H9 (cell line): ENCODE results near the gene ADAMTS2. TPM values are rescaled to one million over a fixed set of nuclear protein-coding genes. Genes with fewer than 3 reads are reported as not detected.

Source experiments
- DNase-seq: peaks from one replicate; pipeline ENCODE4 v3.0.0-alpha.2; 2017
- H2AFZ ChIP-seq: one replicate; pipeline ENCODE4 v1.6.1; 2013; ENCODE audit warnings: mild to moderate bottlenecking, low read length, control low read depth, moderate library complexity
- H2AK5ac ChIP-seq: 2 replicates; pipeline ENCODE4 v1.6.1; 2013; ENCODE audit warnings: low read length, control low read depth, mixed read lengths; ENCODE audit not compliant: insufficient read length
- H2BK120ac ChIP-seq: one replicate; pipeline ENCODE4 v1.6.1; 2013; ENCODE audit warnings: low read depth, mild to moderate bottlenecking, low read length, control low read depth, inconsistent platforms; ENCODE audit not compliant: poor library complexity, severe bottlenecking
- H2BK12ac ChIP-seq: 2 replicates; pipeline ENCODE4 v1.6.1; 2013; ENCODE audit warnings: low read length, control low read depth, mixed read lengths, low read depth; ENCODE audit not compliant: insufficient read length
- H2BK15ac ChIP-seq: 2 replicates; pipeline ENCODE4 v1.6.1; 2013; ENCODE audit warnings: low read depth, low read length, control low read depth
- H2BK20ac ChIP-seq: one replicate; pipeline ENCODE4 v1.6.1; 2013; ENCODE audit warnings: low read depth, mild to moderate bottlenecking, low read length, control low read depth, inconsistent platforms; ENCODE audit not compliant: poor library complexity, severe bottlenecking
- H2BK5ac ChIP-seq: 2 replicates; pipeline ENCODE4 v1.6.1; 2013; ENCODE audit warnings: low read length, control low read depth, mixed read lengths; ENCODE audit not compliant: insufficient read length
- H3K14ac ChIP-seq: 2 replicates; pipeline ENCODE4 v1.6.1; 2013; ENCODE audit warnings: low read length, control low read depth; ENCODE audit not compliant: insufficient read depth
- H3K18ac ChIP-seq: 2 replicates; pipeline ENCODE4 v1.6.1; 2013; ENCODE audit warnings: low read depth, mild to moderate bottlenecking, mixed read lengths, low read length, control low read depth; ENCODE audit not compliant: insufficient read length
- H3K23ac ChIP-seq: 2 replicates; pipeline ENCODE4 v1.6.1; 2013; ENCODE audit warnings: low read length, control low read depth, mixed read lengths, low read depth; ENCODE audit not compliant: insufficient read length
- H3K23me2 ChIP-seq: 2 replicates; pipeline ENCODE4 v1.6.1; 2013; ENCODE audit warnings: low read depth, mild to moderate bottlenecking, mixed read lengths, low read length, control low read depth; ENCODE audit not compliant: insufficient read length, poor library complexity, severe bottlenecking
- H3K27ac ChIP-seq: 2 replicates; pipeline ENCODE4 v1.5.1; 2013; ENCODE audit warnings: low read length, control low read depth, mixed read lengths, low read depth; ENCODE audit not compliant: insufficient read length
- H3K27me3 ChIP-seq: 2 replicates; pipeline ENCODE4 v1.6.1; 2013; ENCODE audit warnings: low read length, control low read depth, inconsistent platforms; ENCODE audit not compliant: insufficient read depth
- H3K4ac ChIP-seq: 2 replicates; pipeline ENCODE4 v1.6.1; 2013; ENCODE audit warnings: low read depth, mild to moderate bottlenecking, control low read depth, inconsistent platforms, low read length, moderate library complexity
- H3K4me1 ChIP-seq: 2 replicates; pipeline ENCODE4 v1.6.1; 2013; ENCODE audit warnings: low read length, control low read depth, inconsistent platforms; ENCODE audit not compliant: insufficient read depth
- H3K4me2 ChIP-seq: 2 replicates; pipeline ENCODE4 v1.6.1; 2013; ENCODE audit warnings: low read length, control low read depth, mixed read lengths; ENCODE audit not compliant: insufficient read length, insufficient read depth
- H3K56ac ChIP-seq: 2 replicates; pipeline ENCODE4 v1.6.1; 2013; ENCODE audit warnings: low read depth, mild to moderate bottlenecking, mixed read lengths, low read length, control low read depth; ENCODE audit not compliant: insufficient read length
- H3K79me1 ChIP-seq: 2 replicates; pipeline ENCODE4 v1.6.1; 2013; ENCODE audit warnings: low read depth, mild to moderate bottlenecking, moderate library complexity, low read length, control low read depth, inconsistent platforms; ENCODE audit not compliant: insufficient read depth, poor library complexity, severe bottlenecking
- H3K79me2 ChIP-seq: 2 replicates; pipeline ENCODE4 v1.6.1; 2013; ENCODE audit warnings: low read length, control low read depth, inconsistent platforms; ENCODE audit not compliant: insufficient read depth
- H3K9ac ChIP-seq: 2 replicates; pipeline ENCODE4 v1.6.1; 2013; ENCODE audit warnings: low read length, control low read depth, mixed read lengths; ENCODE audit not compliant: insufficient read length; ENCODE audit errors: extremely low read depth
- H3K9me3 ChIP-seq: one replicate; pipeline ENCODE4 v1.6.1; 2013; ENCODE audit warnings: low read depth, low read length, inconsistent platforms; ENCODE audit not compliant: control insufficient read depth
- H3T11ph ChIP-seq: one replicate; pipeline ENCODE4 v1.6.1; 2013; ENCODE audit warnings: mild to moderate bottlenecking, low read length, control low read depth, inconsistent platforms
- H4K20me1 ChIP-seq: one replicate; pipeline ENCODE4 v1.6.1; 2013; ENCODE audit not compliant: control insufficient read depth, insufficient read length, insufficient read depth
- H4K5ac ChIP-seq: 2 replicates; pipeline ENCODE4 v1.6.1; 2013; ENCODE audit warnings: low read depth, mild to moderate bottlenecking, mixed read lengths, low read length, control low read depth; ENCODE audit not compliant: insufficient read length
- H4K8ac ChIP-seq: replicated peaks from 2 replicates; pipeline ENCODE4 v1.6.1; 2013; ENCODE audit warnings: low read length, control low read depth, mixed read lengths, low read depth; ENCODE audit not compliant: insufficient read length
- H4K91ac ChIP-seq: 2 replicates; pipeline ENCODE4 v1.6.1; 2013; ENCODE audit warnings: low read depth, mild to moderate bottlenecking, moderate library complexity, mixed read lengths, low read length, control low read depth; ENCODE audit not compliant: insufficient read length
- H3K27ac Mint-ChIP-seq, 3 experiments: 2 replicates in 2 of 3; 3 replicates in 1 of 3; pipeline ENCODE4 v1.8.0; 2020 to 2021; ENCODE audit warnings: mixed read lengths in 3 of 3, mild to moderate bottlenecking in 1 of 3, moderate library complexity in 1 of 3
- H3K27me3 Mint-ChIP-seq: 2 replicates; pipeline ENCODE4 v1.8.0; 2021; ENCODE audit warnings: low read depth, mild to moderate bottlenecking, moderate library complexity, mixed read lengths
- H3K36me3 Mint-ChIP-seq, 3 experiments: 2 replicates in 2 of 3; 3 replicates in 1 of 3; pipeline ENCODE4 v1.8.0; 2020 to 2021; ENCODE audit warnings: low read depth in 3 of 3, mixed read lengths in 3 of 3; ENCODE audit not compliant: insufficient read depth in 1 of 3
- H3K4me1 Mint-ChIP-seq, 2 experiments: 2 replicates each; pipeline ENCODE4 v1.8.0; 2020; ENCODE audit warnings: mixed read lengths in 2 of 2
- H3K4me3 Mint-ChIP-seq, 2 experiments: 2 replicates in 1 of 2; 3 replicates in 1 of 2; pipeline ENCODE4 v1.8.0; 2020 to 2021; ENCODE audit warnings: mild to moderate bottlenecking in 2 of 2, mixed read lengths in 2 of 2, moderate library complexity in 1 of 2
- H3K9me3 Mint-ChIP-seq, 2 experiments: 2 replicates in 1 of 2; 3 replicates in 1 of 2; pipeline ENCODE4 v1.8.0; 2020; ENCODE audit warnings: mild to moderate bottlenecking in 2 of 2, mixed read lengths in 2 of 2, moderate library complexity in 1 of 2
- CTCF ChIP-seq: fragments of 200-600 bp; sonication (generic); conservative IDR thresholded peaks from 3 replicates; pipeline ENCODE4 v1.8.0; 2021; ENCODE audit warnings: antibody characterized with exemption, mild to moderate bottlenecking
- WGBS: extraction: QIAGEN DNeasy Blood & Tissue Kit; methylation state at CpG from one replicate; pipeline ENCODE4 v1.1.7; 2013; ENCODE audit warnings: missing lambda C conversion rate, low lambda C conversion rate, mixed read lengths; ENCODE audit not compliant: insufficient read length; ENCODE audit errors: extremely low coverage; 5-methylcytosine and 5-hydroxymethylcytosine counted together
- total RNA-seq: library from RNA; stranded (reverse); gene quantifications from 2 replicates; pipeline ENCODE4 v1.2.1, GENCODE V29; 2021

ADAMTS2 gene
- total RNA-seq, 1 experiment from 2014 or later = 5.4 TPM

GRCh38 chr5:179194941-179195381 is 150.3 kb downstream of the ADAMTS2 start:
- H3K9me3 Mint-ChIP-seq = no peaks in the 10 kb centered on the region
- H2AFZ ChIP-seq = no peak overlapping the region
- H4K91ac ChIP-seq = no peak overlapping the region
- H3K4ac ChIP-seq = no peak overlapping the region
- H2AK5ac ChIP-seq = no peak overlapping the region
- H3K56ac ChIP-seq = no peak overlapping the region
- H2BK15ac ChIP-seq = no peak overlapping the region
- H3K4me1 Mint-ChIP-seq = peaks cover 16 to 28% of the 10 kb centered on the region in 2 experiments
- H3K27me3 ChIP-seq = no peaks in the 10 kb centered on the region
- H3K4me1 ChIP-seq = no peaks in the 10 kb centered on the region
- no peaks in the 10 kb centered on the region for H3K79me1 ChIP-seq
- H3K79me2 ChIP-seq = no peaks in the 10 kb centered on the region
- no peak overlapping the region for H3K18ac ChIP-seq
- H4K20me1 ChIP-seq = no peaks in the 10 kb centered on the region
- peaks cover 5% of the 10 kb centered on the region for H3K27me3 Mint-ChIP-seq
- no CpG with 5 or more reads among the region's 19 CpGs for WGBS
- TF ChIP-seq CTCF = no peak
- H3K36me3 Mint-ChIP-seq = no peaks in the 10 kb centered on the region
- H3K14ac ChIP-seq = no peak overlapping the region
- no peak overlapping the region for H2BK20ac ChIP-seq
- no peak overlapping the region for H4K8ac ChIP-seq
- no peak overlapping the region for H3K23ac ChIP-seq
- no peak overlapping the region for H2BK12ac ChIP-seq
- no peak overlapping the region for H3K27ac ChIP-seq
- no peak overlapping the region for H3K27ac Mint-ChIP-seq
- H3K4me3 Mint-ChIP-seq = no peak overlapping the region
- H3K9me3 ChIP-seq = no peaks in the 10 kb centered on the region
- H3K9ac ChIP-seq = no peak overlapping the region
- H3K4me2 ChIP-seq = no peak overlapping the region
- DNase-seq = no peak
- H3K23me2 ChIP-seq = no peaks in the 10 kb centered on the region
- no peak overlapping the region for H4K5ac ChIP-seq
- H2BK5ac ChIP-seq = no peak overlapping the region
- no peak overlapping the region for H3T11ph ChIP-seq
- no peak overlapping the region for H2BK120ac ChIP-seq
